ENCODE data around the gene FXYD5.
"Not testable (repeated sequence)": the region's sequence is repeated elsewhere in the genome, so short reads cannot be mapped to it uniquely, and the experiment has no call there.

FXYD5 gene

DNA sequence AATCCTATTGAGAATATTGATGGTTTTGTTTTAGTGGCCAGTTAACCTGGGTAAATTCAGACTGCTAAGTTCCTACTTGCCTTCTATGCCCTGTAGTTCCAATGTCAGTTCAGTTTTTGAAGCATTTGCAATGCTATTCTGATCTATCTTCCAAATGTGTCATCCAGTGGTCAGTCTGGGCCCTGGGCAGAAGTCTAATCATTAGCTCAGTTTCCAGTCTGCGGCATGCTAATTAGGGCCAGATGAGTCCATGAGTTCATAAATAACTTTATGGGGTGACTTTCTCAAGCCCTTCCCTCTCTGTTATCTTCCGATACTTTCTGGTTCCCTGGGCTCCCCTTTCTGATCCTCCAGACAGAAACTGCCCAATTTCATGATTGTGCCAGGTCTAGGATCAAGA is 41.3 kb downstream of the FXYD5 start:
- Histone ChIP-seq H3K79me2 (ENCODE audit: low read length) (no peaks in the 10 kb centered on the region), H2AFZ (ENCODE audit: low read length) (no peak overlapping the region), H3K4me2 (ENCODE audit: low read depth, low read length) (no peak overlapping the region), H3K9ac (ENCODE audit: low read length) (no peak overlapping the region), H3K4me1 (ENCODE audit: low read length) (no peaks in the 10 kb centered on the region), H3K4me3 (ENCODE audit: low read length) (no peak overlapping the region), H3K9me3 (replicated peaks; ENCODE audit: insufficient read depth, low read length) (no peaks in the 10 kb centered on the region), H3F3A (ENCODE audit: insufficient read depth, low read length) (no peaks in the 10 kb centered on the region), H3K27ac (ENCODE audit: low read length) (no peak overlapping the region), H3K9me2 (replicated peaks; ENCODE audit: insufficient read depth, low read length) (no peaks in the 10 kb centered on the region), H3K27me3 (replicated peaks; ENCODE audit: insufficient read depth, low read length) (no peaks in the 10 kb centered on the region), H3K36me3 (replicated peaks; ENCODE audit: insufficient read depth, low read length) (no peaks in the 10 kb centered on the region), H4K20me1 (ENCODE audit: insufficient read depth, low read length) (no peaks in the 10 kb centered on the region)
- TF ChIP-seq CTCF (IDR thresholded peaks at IDR 0.05; ENCODE audit: low read length) (no peak), EZH2 (optimal IDR thresholded peaks at IDR 0.05; ENCODE audit: low read depth, low read length) (no peak), EZH2phosphoT487 (IDR thresholded peaks at IDR 0.05; ENCODE audit: low read length) (no peak)
- DNase-seq: no peak

GRCh38 chr19:35196861-35197260 is 42.3 kb downstream of the FXYD5 start:
- H3K4me3 ChIP-seq (ENCODE audit: low read length); DNase-seq; H3K4me1 ChIP-seq (ENCODE audit: low read length); H3K27me3 ChIP-seq (replicated peaks; ENCODE audit: insufficient read depth, low read length); H3K9me3 ChIP-seq (replicated peaks; ENCODE audit: insufficient read depth, low read length); H3K4me2 ChIP-seq (ENCODE audit: low read depth, low read length); H3K9me2 ChIP-seq (replicated peaks; ENCODE audit: insufficient read depth, low read length); H3F3A ChIP-seq (ENCODE audit: insufficient read depth, low read length); H3K9ac ChIP-seq (ENCODE audit: low read length); H3K36me3 ChIP-seq (replicated peaks; ENCODE audit: insufficient read depth, low read length); H3K27ac ChIP-seq (ENCODE audit: low read length); H4K20me1 ChIP-seq (ENCODE audit: insufficient read depth, low read length); H2AFZ ChIP-seq (ENCODE audit: low read length); H3K79me2 ChIP-seq (ENCODE audit: low read length): not testable (repeated sequence)

GRCh38 chr19:35199481-35199880 is 44.9 kb downstream of the FXYD5 start:
- Histone ChIP-seq H3K9me2 (replicated peaks; ENCODE audit: insufficient read depth, low read length) (no peaks in the 10 kb centered on the region), H4K20me1 (ENCODE audit: insufficient read depth, low read length) (no peaks in the 10 kb centered on the region), H3K4me3 (ENCODE audit: low read length) (no peak overlapping the region), H3K79me2 (ENCODE audit: low read length) (no peaks in the 10 kb centered on the region), H3K36me3 (replicated peaks; ENCODE audit: insufficient read depth, low read length) (no peaks in the 10 kb centered on the region), H3F3A (ENCODE audit: insufficient read depth, low read length) (no peaks in the 10 kb centered on the region), H2AFZ (ENCODE audit: low read length) (no peak overlapping the region), H3K27ac (ENCODE audit: low read length) (no peak overlapping the region), H3K9me3 (replicated peaks; ENCODE audit: insufficient read depth, low read length) (no peaks in the 10 kb centered on the region), H3K27me3 (replicated peaks; ENCODE audit: insufficient read depth, low read length) (no peaks in the 10 kb centered on the region), H3K9ac (ENCODE audit: low read length) (no peak overlapping the region), H3K4me1 (ENCODE audit: low read length) (peaks cover 2% of the 10 kb centered on the region), H3K4me2 (ENCODE audit: low read depth, low read length) (no peak overlapping the region)
- no peak for DNase-seq
- TF ChIP-seq EZH2 (optimal IDR thresholded peaks at IDR 0.05; ENCODE audit: low read depth, low read length) (no peak), CTCF (IDR thresholded peaks at IDR 0.05; ENCODE audit: low read length) (no peak), EZH2phosphoT487 (IDR thresholded peaks at IDR 0.05; ENCODE audit: low read length) (no peak)

- no peak for DNase-seq
- H3K27ac ChIP-seq (ENCODE audit: low read length): no peak overlapping the region
- peaks cover 31% of the 10 kb centered on the region for H3F3A ChIP-seq (ENCODE audit: insufficient read depth, low read length)
- H4K20me1 ChIP-seq (ENCODE audit: insufficient read depth, low read length): no peaks in the 10 kb centered on the region
- no peaks in the 10 kb centered on the region for H3K27me3 ChIP-seq (replicated peaks; ENCODE audit: insufficient read depth, low read length)
- no peak overlapping the region for H2AFZ ChIP-seq (ENCODE audit: low read length)
- no peaks in the 10 kb centered on the region for H3K36me3 ChIP-seq (replicated peaks; ENCODE audit: insufficient read depth, low read length)
- no peaks in the 10 kb centered on the region for H3K9me3 ChIP-seq (replicated peaks; ENCODE audit: insufficient read depth, low read length)
- TF ChIP-seq EZH2 (optimal IDR thresholded peaks at IDR 0.05; ENCODE audit: low read depth, low read length) (no peak), CTCF (IDR thresholded peaks at IDR 0.05; ENCODE audit: low read length) (no peak), EZH2phosphoT487 (IDR thresholded peaks at IDR 0.05; ENCODE audit: low read length) (no peak)
- no peaks in the 10 kb centered on the region for H3K79me2 ChIP-seq (ENCODE audit: low read length)
- H3K4me3 ChIP-seq (ENCODE audit: low read length): no peak overlapping the region
- no peak overlapping the region for H3K4me2 ChIP-seq (ENCODE audit: low read depth, low read length)
- H3K9ac ChIP-seq (ENCODE audit: low read length): no peak overlapping the region
- no peaks in the 10 kb centered on the region for H3K9me2 ChIP-seq (replicated peaks; ENCODE audit: insufficient read depth, low read length)
- peaks cover 36% of the 10 kb centered on the region for H3K4me1 ChIP-seq (ENCODE audit: low read length)
These were observed 48.5 kb downstream of the FXYD5 start for GRCh38 chr19:35202722-35203688.

Measured in MM.1S (cell line).